T1000 (cell line): ENCODE data around the gene P2RY6.

ENCODE experiments used
- DNase-seq: peaks from one replicate; lab custom pipeline; 2025; ENCODE audit warnings: mixed read lengths; lab: John Stamatoyannopoulos, UW

P2RY6 gene

DNA sequence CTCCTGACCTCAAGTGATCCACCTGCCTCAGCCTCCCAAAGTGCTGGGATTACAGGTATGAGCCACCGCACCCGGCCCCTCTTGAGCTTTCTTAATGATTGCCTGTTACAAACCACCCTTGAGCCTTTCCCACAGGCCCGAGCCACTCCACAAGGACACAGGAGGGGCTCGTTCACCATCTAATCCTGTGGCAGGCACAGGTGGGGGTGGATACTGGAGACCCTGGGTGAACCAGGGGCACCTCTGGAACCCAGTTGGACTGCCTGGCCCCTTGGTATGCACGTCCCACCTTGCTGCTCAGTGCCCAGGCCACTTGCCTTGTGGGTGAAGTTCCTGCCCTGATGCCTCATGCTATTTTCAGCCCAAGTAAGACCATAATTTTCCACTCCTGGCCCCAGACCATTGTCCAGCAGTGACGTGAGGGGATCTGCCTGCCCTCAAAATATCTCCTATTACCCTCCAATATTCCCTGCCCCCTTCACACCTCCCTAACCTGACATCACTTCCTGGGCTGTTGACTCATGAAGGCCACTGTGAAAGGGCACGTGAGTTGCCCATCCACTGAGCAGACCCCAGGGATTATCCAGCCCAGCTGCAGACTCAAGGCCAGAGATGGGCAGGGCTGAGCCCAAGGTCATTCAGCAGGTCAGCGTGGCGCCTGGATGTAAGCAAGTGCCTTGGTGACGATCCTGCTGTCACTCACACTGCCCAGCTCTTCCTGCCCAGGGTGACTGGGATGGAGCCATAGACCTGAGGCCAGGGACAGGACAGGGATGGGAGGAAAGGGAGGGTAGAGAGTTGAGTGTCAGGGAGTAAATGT is 34.5 kb upstream of the P2RY6 start:
- DNase-seq: no peak

- no peak for DNase-seq
These were observed 33.0 kb upstream of the P2RY6 start for GRCh38 chr11:73239111-73239521.

DNA sequence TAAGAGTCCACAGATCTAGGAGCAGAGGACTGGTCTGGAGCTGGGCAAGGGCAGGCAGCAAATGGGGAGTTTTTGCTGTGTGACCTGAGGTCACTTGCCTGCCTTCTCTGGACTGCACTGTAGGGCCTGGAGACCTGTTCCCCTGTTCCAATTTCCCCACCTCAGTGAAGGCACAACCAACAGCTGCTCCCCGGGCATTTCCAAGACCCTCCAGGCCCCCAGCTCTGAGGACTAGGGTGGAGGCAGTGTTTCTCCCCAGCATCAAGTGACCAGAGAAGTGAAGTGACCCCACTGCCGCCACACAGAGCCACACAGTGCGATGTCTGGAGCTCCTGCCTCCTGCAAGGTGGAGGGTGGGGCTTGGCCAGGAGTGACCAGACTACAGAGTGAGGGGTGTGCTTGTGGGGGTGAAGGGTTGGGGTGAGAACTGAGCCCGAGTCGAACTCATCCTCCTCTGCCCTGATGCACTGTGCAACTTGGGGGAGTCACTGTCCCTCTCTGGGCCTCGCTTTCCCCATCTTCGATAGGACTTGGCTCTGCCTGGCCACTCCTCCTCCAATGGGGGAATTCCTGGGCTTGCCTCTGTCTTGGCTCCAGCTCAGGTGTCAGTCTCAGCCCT is 32.5 kb upstream of the P2RY6 start:
- DNase-seq: no peak

DNA sequence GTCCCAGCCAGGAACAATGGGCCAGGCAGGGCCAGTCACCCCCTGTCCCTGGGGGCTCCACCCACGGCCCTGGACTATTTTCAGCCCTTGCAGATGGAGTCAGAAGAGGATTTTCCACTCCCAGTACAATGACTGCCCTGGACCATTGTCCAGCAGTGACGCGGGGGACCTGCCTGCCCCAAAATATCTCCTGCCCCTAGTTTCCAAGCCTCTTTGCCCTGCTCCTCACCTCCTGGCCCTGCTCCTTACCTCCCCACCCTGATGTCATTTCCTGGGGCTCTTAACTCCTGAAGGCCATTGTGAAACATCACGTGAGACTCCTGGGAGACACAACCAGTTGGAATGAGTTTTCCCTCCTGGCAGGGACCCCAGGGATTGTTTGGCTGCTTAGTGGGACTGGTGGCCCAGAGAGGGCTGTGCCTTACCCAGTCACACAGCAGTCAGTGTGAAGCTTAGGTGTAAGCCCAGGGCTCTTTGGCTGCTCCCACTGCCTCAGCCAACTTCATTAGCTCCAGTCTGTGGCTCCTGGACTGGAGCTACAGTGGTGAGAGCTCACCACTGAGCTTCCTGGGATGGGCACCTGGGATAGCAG is 31.9 kb upstream of the P2RY6 start:
- no peak for DNase-seq

DNA sequence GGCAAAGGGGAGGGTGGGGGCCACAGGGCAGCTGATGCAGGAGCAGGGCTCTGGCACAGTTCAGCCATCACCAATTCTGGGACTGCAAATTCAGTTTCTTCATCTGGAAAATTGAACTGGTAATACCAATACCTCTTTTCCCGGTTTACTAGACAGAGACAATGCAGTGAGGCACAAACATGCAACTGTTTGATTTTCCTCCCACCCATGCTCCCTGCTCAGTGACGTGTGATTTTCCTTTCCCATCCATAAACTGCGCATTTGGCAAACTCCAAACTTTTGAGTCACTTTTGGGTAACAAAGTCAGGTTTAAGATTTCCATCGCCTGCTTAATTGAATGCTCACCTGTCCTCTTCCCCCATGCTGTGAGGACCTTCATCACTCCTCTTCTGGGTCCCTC is 30.8 kb upstream of the P2RY6 start:
- DNase-seq: no peak

DNA sequence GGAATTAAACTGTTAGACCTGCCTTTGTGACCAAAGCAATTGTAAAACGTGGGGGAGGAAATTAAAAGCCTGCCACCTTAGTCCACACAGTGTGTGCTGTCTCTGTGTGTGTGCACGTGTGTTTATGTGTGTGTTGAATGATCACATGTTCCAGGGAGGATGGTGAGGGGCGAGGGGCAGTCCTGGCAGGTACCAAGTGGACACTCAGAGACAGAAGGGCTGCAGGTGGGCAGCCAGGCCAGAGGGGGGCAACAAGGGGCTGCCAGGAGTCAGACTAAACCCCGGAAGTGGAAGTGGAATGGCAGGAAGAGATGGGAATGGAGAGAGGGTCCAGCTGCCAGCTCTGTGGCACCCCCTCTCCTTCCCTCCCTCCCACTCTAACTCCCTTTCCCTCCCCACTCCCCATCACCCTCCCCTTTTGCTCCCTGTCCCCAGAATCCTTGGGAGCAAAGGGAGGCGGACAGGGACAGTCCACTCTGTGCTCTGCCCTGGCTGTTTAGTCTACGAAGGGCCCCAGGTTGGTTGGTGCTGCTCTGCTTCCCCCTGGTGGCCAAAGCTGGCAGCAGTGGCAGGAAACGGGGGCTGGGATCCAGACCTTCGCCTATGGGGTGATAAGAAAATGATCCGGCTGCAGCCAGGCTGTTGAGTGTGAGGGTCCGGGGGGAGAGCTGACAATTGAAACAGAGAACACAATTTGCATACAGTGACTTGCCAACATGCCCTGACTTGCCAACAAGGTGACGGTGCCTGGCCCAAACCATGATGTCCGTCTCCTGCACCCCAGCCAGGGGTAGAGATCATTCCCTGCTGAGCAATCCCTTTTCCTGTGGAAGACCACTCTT is 29.7 kb upstream of the P2RY6 start:
- peak; percentile 82 for DNase-seq

DNA sequence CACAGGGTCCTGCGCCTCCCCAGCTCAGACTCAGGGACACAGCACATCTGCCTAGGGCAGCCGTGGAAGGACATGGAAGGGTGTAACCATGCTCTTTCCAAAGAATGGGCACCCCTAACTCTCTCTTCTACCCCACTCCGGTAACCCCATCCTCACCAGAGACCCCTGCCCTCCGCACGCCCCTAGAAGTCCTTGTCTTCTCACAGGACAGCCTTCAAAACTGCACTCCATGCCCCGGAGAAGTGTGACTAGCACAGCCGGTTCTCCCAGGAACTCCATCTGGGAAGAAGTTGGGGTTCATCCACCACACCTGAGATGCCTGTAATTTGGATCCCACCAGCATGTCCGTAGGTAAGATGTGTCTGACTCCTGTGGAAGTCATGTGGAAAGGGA is 29.0 kb upstream of the P2RY6 start:
- no peak for DNase-seq

GRCh38 chr11:73244589-73245240 is 27.4 kb upstream of the P2RY6 start:
- DNase-seq: no peak

- no peak for DNase-seq
These were observed 26.7 kb upstream of the P2RY6 start for GRCh38 chr11:73245461-73245860.

GRCh38 chr11:73246303-73246702 is 25.8 kb upstream of the P2RY6 start:
- DNase-seq: no peak

DNA sequence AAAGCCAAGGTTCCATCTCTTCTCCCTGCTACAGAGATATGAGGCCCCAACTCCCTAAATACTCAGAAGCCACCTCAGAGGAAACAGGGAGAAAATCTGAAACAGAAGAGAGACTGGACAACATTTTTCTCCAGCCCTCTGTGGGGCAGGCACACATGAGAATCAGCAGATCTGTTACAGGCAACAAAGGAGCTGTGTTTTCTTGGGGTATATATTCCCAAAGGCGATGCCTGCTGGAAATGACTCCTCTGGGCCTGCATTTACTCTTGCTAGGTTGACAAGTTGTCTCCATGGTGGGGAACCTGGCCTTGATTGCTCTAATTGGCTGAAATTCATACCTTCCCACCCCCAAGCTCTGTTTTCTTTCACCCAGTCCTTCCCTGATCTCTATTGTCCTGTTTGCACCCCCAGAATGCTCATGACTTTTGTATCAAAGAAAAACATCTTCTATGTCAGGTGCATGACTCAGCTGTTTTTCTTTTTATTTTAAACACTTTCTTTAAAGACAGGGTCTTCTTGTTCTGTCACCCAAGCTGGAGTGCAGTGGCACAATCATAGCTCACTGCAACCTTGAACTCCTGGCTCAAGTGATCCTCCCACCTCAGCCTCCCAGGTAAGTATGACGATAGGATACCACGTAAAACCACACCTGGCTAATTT is 23.5 kb upstream of the P2RY6 start:
- no peak for DNase-seq

GRCh38 chr11:73249304-73249703 is 22.8 kb upstream of the P2RY6 start:
- no peak for DNase-seq

DNA sequence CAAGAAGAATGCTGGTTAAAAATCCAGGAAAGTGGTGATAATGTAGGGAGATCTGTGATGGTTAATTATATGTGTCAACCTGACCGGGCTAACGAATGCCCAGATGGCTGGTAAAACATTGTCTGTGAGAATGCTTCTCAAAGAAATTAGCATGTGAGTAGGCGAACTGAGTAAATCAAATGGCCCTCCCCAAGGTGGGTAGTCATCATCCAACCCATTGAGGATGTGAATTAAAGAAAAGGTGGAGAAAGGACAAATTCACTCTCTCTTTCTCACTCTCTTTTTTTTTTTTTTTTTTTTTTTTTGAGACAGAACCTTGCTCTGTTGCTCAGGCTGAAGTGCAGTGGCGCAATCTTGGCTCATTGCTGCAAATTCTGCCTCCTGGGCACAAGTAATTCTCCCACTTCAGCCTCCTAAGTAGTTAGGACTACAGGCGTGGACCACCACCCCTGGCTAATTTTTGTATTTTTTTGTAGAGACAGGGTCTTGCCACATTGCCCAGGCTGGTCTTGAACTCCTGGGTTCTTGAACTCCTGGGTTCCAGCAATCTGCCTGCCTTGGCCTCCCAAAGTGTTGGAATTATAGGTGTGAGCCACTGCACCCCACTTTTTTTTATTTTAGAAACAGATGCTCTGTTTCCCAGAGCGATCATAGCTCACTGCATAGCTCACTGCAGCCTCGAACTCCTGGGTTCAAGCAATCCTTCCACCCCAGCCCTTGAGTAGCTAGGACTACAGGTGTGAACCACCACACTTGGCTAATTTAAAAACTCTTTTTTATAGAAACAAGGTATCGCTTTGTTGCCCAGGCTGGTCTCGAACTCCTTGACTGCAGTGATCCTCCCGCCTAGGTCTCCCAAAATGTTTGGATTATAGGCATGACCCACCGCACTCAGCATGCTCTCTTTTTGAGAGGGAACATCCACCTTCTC is 22.0 kb upstream of the P2RY6 start:
- no peak for DNase-seq

DNA sequence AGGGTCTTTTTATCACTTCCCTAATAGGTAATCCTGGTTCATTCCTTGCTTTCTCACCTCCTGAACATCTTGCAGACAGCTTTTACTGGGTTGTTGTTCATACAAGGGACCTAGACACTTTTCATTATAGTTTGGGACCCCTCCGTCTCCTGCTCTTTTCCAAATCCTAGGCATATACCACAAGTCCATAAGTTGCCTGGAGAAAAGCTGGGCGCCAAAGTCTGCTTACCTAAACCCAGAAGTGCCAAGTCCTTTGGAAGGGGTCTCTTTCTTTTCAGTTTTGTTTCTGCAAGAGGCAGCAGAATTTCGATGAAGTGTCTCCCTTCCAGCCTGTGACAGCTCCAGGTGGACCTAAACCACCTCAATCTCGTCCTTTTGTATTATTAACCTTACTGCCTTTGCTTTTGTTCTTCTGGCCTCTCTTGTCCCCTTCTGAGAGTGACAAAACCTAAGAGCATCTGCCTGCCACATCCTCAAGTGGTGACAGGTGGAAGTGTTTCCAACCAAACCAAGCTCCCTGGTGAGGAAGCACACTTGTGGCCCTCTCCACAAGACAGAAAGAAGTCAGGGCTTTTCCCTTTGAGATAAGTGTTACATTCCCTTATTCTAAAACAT is 19.5 kb upstream of the P2RY6 start:
- no peak for DNase-seq

- peak; percentile 62 for DNase-seq
These were observed 14.6 kb upstream of the P2RY6 start for GRCh38 chr11:73257342-73258103.

DNA sequence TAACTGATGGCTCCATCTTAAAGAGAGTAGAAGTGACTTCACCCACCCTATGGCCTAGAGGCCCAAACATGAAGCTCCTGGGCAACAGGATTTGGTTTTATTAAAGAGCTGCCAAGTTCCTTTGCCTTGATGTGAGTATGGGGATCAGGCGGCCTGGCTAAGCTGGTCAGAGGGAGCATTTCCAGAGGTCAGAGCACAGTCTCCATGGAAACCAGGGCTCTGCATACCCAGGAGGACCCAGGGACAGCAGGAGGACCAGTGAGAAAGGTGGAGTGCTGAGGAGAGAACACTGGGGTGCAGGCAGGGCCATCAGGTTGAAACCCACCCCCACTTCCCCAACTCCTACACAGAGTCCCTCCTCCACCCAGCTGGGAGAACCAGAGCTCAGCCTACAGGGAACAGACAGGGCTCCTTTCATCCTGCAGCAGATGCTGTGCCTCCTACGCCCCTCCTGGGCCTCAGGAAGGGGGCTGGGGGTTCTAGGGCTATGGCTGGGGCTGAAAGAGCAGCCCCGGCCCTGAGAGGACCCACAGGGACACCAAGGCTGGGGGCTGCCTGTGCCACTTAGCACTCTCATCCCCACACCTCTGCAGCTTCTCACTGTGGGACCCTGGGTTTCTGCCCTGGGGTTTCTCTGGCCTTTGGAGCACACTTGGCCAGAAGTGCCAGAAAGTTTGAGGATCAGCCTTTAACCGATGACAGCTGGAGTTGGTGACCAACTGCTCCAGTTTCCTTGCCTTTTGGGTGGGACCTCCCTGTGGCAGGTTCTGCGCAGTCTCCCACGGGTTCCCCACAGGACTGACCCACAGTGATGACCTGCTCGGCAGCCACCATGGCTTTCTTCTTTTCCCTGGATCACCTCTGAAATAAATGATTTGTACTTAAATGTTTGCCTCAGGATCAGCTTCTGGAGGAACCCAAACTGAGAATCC is 13.8 kb upstream of the P2RY6 start:
- no peak for DNase-seq

DNA sequence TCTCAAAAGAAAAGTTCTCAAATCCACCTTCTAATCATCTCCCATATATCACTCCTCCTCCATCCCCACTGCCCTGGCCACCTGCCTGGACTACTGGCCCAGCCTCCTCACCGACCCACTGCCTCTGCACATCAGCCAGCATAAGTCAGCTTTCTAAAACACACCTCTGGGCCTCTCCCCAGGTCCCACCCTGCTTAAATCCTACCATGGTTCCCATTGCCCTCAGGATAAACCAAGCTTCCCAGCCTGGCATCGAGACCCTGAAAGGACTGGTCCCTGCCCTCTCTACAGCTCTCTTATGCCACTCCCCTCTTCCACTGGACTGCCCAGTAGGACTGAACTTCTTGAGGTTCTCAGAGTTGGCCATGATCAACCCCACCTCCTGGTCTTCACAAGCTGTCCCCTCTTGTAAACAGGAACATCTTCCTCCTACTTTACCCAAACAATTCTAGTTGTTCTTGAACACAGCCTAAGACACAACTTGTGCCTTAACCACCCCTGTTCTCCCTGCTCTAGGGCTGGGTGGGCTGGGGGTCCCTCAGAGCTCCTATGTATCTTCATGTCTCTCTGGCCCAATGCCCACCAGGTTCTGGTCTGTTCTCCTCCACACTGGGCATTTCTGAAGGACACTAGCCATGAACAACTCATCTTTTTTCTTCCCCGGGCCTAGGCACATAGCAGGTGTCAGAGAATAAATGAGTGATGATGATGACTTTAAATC is 12.6 kb upstream of the P2RY6 start:
- DNase-seq: no peak
